Neural crest cell (in vitro differentiated cells): ENCODE results near the gene TRIP6. TPM values are rescaled to one million over a fixed set of nuclear protein-coding genes. Genes with fewer than 3 reads are reported as not detected.

Source experiments
- DNase-seq: peaks from one replicate; pipeline ENCODE4 v3.0.0; 2021; ENCODE audit warnings: low read depth, mixed read lengths, low spot score
- H3K27ac Mint-ChIP-seq: one replicate; pipeline ENCODE4 v1.8.0; 2021; ENCODE audit warnings: mild to moderate bottlenecking, mixed read lengths; ENCODE audit not compliant: unreplicated experiment
- H3K27me3 Mint-ChIP-seq: 2 replicates; pipeline ENCODE4 v1.8.0; 2021; ENCODE audit warnings: low read depth, mild to moderate bottlenecking, mixed read lengths
- H3K36me3 Mint-ChIP-seq: 2 replicates; pipeline ENCODE4 v1.8.0; 2021; ENCODE audit warnings: low read depth, mild to moderate bottlenecking, mixed read lengths
- H3K4me1 Mint-ChIP-seq: 2 replicates; pipeline ENCODE4 v1.8.0; 2021; ENCODE audit warnings: mixed read lengths
- H3K4me3 Mint-ChIP-seq: one replicate; pipeline ENCODE4 v1.8.0; 2021; ENCODE audit warnings: mild to moderate bottlenecking, mixed read lengths
- H3K9me3 Mint-ChIP-seq: 2 replicates; pipeline ENCODE4 v1.8.0; 2021; ENCODE audit warnings: mixed read lengths
- total RNA-seq: library from RNA; stranded (reverse); gene quantifications from 2 replicates; pipeline ENCODE4 v1.2.1, GENCODE V29; 2021
- TF ChIP-seq, protein P1 (sequence below): fragments of 200-600 bp; sonication (generic); conservative IDR thresholded peaks from 2 replicates; pipeline ENCODE4 v1.5.0; 2021; ENCODE audit warnings: antibody characterized with exemption, mild to moderate bottlenecking

TRIP6 gene
- total RNA-seq, 1 donor from 2014 or later, result 39.7 TPM

DNA sequence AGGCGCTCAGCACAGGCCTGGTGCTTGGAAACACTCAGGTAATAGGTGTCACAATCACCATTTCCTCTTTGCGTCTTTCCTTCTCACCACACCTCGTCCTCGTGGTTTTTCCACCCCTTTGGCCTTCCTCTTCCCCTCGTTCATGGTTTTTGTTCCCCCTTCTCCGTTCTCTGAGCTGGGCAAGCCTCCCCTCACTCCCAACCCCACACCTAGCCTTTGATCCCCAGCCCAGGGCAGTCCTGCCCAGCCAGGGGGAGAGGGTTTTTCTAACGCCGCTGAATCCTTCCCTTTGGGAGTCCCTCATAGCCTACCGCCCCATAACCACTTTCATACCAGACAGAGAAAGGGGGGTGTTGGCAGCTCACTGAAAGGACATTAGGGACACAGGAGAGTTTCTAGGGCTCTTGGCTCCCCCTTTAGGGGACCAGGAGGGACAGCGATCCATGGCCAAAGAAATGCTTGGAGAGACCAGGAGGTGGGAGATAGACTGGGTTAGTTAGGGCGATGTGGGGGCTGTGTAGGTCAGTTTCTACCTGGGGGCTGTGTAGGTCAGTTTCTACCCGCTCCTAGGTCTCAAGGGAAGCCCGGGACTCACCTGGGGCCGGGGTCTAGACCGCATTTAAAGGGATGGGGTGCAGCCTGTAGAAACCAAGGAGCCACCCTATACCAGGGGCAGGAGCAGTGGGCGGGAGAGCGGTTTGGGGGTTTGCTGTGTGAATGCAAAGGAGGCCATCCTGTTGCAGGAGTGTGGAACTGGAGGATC is 41.3 kb upstream of the TRIP6 start:
- DNase-seq, result no peak
- H3K36me3 Mint-ChIP-seq, result peaks cover 2% of the 10 kb centered on the region
- H3K4me1 Mint-ChIP-seq, result peaks cover 28% of the 10 kb centered on the region
- TF ChIP-seq, protein P1, sequence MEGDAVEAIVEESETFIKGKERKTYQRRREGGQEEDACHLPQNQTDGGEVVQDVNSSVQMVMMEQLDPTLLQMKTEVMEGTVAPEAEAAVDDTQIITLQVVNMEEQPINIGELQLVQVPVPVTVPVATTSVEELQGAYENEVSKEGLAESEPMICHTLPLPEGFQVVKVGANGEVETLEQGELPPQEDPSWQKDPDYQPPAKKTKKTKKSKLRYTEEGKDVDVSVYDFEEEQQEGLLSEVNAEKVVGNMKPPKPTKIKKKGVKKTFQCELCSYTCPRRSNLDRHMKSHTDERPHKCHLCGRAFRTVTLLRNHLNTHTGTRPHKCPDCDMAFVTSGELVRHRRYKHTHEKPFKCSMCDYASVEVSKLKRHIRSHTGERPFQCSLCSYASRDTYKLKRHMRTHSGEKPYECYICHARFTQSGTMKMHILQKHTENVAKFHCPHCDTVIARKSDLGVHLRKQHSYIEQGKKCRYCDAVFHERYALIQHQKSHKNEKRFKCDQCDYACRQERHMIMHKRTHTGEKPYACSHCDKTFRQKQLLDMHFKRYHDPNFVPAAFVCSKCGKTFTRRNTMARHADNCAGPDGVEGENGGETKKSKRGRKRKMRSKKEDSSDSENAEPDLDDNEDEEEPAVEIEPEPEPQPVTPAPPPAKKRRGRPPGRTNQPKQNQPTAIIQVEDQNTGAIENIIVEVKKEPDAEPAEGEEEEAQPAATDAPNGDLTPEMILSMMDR, result peak; percentile 30
- H3K27me3 Mint-ChIP-seq, result peaks cover 3% of the 10 kb centered on the region
- peak overlapping the region; percentile 98 for H3K4me3 Mint-ChIP-seq
- peak overlapping the region; percentile 97 for H3K27ac Mint-ChIP-seq
- H3K9me3 Mint-ChIP-seq, result no peaks in the 10 kb centered on the region

DNA sequence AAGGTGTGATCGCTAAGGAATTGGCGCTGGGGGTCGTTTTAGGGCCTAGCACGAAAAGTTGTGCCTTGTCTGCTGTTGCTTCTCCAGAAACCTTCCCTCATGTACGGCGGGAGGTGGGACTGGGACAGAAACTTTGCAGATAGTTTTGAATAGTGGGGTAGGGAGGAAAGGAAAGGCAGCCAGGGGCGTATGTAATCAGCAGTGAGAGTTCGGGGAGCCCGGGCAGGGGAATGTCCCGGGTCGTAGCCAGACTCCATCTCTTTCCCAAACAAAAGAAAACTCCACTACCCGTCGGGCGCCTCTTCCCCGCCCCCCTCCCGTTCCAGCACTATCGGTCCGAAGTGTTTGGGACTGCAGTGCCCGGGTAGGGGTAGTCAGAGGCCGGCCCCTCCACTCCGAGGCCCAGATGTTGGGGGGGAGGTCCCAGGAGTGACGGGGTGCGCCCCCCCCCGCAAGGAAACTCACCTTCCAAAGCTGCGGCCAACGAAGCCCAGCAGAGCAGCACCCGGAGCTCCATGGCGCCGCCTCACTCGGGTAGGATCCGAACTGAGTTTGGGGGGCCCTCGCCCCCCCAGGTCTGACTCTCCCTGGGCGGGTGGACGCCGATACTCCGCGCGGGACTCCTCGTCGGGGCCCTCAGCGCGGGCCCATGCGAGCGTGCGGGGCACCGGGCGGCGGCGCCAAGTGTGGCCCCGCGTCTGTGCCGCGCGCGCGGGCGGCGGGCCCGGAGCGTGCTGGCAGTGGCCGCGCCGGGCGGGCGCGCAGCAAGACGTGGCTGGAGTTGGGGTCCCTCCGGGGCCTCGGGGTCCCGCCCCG is 40.5 kb upstream of the TRIP6 start:
- Mint-ChIP-seq H3K4me1 (peaks cover 28% of the 10 kb centered on the region), H3K36me3 (peaks cover 2% of the 10 kb centered on the region), H3K4me3 (peak overlapping the region; percentile 98), H3K9me3 (no peaks in the 10 kb centered on the region), H3K27ac (peak overlapping the region; percentile 97), H3K27me3 (peaks cover 3% of the 10 kb centered on the region)
- TF ChIP-seq, protein P1, result no peak
- no peak for DNase-seq

- Mint-ChIP-seq H3K9me3 (no peaks in the 10 kb centered on the region), H3K4me1 (peaks cover 28% of the 10 kb centered on the region), H3K4me3 (peak within 1 kb of the TSS; percentile 99), H3K27me3 (peaks cover 3% of the 10 kb centered on the region), H3K27ac (peak within 1 kb of the TSS; percentile 99), H3K36me3 (peaks cover 2% of the 10 kb centered on the region)
- TF ChIP-seq, protein P1, result peak; percentile 57
- peak; percentile 82 for DNase-seq
These were observed 39.6 kb upstream of the TRIP6 start, which contains the start of gene EPHB4 for GRCh38 chr7:100827330-100828226. Gene EPHB4, minus strand, starts transcription at chr7:100827523. Its CDS starts 493 bp downstream, at chr7:100827030.

- TF ChIP-seq, protein P1, result no peak
- Mint-ChIP-seq H3K36me3 (peaks cover 2% of the 10 kb centered on the region), H3K9me3 (no peaks in the 10 kb centered on the region), H3K4me3 (peak overlapping the region; percentile 81), H3K27me3 (peaks cover 3% of the 10 kb centered on the region), H3K4me1 (peaks cover 32% of the 10 kb centered on the region), H3K27ac (no peak overlapping the region)
- DNase-seq, result no peak
These were observed 38.0 kb upstream of the TRIP6 start for GRCh38 chr7:100829150-100829716.

GRCh38 chr7:100830396-100830795 is 36.8 kb upstream of the TRIP6 start:
- Mint-ChIP-seq H3K36me3 (peaks cover 2% of the 10 kb centered on the region), H3K27me3 (peaks cover 3% of the 10 kb centered on the region), H3K4me1 (peaks cover 30% of the 10 kb centered on the region), H3K27ac (no peak overlapping the region), H3K4me3 (peak overlapping the region; percentile 62), H3K9me3 (no peaks in the 10 kb centered on the region)
- DNase-seq, result no peak
- TF ChIP-seq, protein P1, result no peak
